HL-60 (cell line): ENCODE measurements around the gene MPI.

Experiments
- DNase-seq, 2 experiments: peaks; one replicate each; pipeline ENCODE4 v3.0.0-alpha.2; 2010 to 2020; ENCODE audit warnings: low read depth in 1 of 2, low spot score in 1 of 2
- H3K27ac ChIP-seq: fragments of 250-450 bp; sonication (Bioruptor Pico); replicated peaks from 2 replicates; pipeline ENCODE4 v1.5.1; 2020; ENCODE audit warnings: mild to moderate bottlenecking, moderate library complexity
- H3K27me3 ChIP-seq: fragments of 250-450 bp; sonication (Bioruptor Pico); 2 replicates; pipeline ENCODE4 v1.5.1; 2021; ENCODE audit warnings: mild to moderate bottlenecking, moderate library complexity; ENCODE audit not compliant: insufficient read depth, poor library complexity, severe bottlenecking
- H3K4me3 ChIP-seq: replicated peaks from 2 replicates; pipeline ENCODE4 v1.5.1; 2011; ENCODE audit warnings: mild to moderate bottlenecking, control low read depth, low read length; ENCODE audit not compliant: insufficient read depth
- GABPA ChIP-seq: IDR thresholded peaks from 2 replicates; pipeline ENCODE4 v1.6.1; 2012; ENCODE audit warnings: low read depth
- POLR2AphosphoS5 ChIP-seq: IDR thresholded peaks from 2 replicates; pipeline ENCODE4 v1.6.1; 2012; ENCODE audit warnings: low read depth
- SPI1 ChIP-seq: IDR thresholded peaks from 2 replicates; pipeline ENCODE4 v1.6.1; 2012; ENCODE audit warnings: low read depth, mild to moderate bottlenecking, borderline replicate concordance
- TF ChIP-seq, protein P1 (sequence below): IDR thresholded peaks from 2 replicates; pipeline ENCODE4 v1.6.1; 2012; ENCODE audit warnings: low read depth; ENCODE audit not compliant: insufficient replicate concordance
- TF ChIP-seq, protein P2 (sequence below): IDR thresholded peaks from one replicate; pipeline ENCODE4 v1.5.1; 2011; ENCODE audit warnings: low read length, control low read depth, inconsistent platforms; ENCODE audit not compliant: insufficient read depth

The MPI gene

GRCh38 chr15:74865316-74865715, 24.5 kb upstream of the MPI start:
- Histone ChIP-seq H3K4me3 (no peak overlapping the region), H3K27me3 (no peaks in the 10 kb centered on the region), H3K27ac (no peak overlapping the region)
- no peak for DNase-seq
- TF ChIP-seq, protein P1, sequence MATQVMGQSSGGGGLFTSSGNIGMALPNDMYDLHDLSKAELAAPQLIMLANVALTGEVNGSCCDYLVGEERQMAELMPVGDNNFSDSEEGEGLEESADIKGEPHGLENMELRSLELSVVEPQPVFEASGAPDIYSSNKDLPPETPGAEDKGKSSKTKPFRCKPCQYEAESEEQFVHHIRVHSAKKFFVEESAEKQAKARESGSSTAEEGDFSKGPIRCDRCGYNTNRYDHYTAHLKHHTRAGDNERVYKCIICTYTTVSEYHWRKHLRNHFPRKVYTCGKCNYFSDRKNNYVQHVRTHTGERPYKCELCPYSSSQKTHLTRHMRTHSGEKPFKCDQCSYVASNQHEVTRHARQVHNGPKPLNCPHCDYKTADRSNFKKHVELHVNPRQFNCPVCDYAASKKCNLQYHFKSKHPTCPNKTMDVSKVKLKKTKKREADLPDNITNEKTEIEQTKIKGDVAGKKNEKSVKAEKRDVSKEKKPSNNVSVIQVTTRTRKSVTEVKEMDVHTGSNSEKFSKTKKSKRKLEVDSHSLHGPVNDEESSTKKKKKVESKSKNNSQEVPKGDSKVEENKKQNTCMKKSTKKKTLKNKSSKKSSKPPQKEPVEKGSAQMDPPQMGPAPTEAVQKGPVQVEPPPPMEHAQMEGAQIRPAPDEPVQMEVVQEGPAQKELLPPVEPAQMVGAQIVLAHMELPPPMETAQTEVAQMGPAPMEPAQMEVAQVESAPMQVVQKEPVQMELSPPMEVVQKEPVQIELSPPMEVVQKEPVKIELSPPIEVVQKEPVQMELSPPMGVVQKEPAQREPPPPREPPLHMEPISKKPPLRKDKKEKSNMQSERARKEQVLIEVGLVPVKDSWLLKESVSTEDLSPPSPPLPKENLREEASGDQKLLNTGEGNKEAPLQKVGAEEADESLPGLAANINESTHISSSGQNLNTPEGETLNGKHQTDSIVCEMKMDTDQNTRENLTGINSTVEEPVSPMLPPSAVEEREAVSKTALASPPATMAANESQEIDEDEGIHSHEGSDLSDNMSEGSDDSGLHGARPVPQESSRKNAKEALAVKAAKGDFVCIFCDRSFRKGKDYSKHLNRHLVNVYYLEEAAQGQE, result no peak

- no peak for TF ChIP-seq GABPA
- TF ChIP-seq, protein P1, result no peak
- H3K4me3 ChIP-seq, result no peak overlapping the region
- DNase-seq, result no peak
- no peaks in the 10 kb centered on the region for H3K27me3 ChIP-seq
- H3K27ac ChIP-seq, result no peak overlapping the region
These were observed 23.8 kb upstream of the MPI start for GRCh38 chr15:74866090-74866489.

DNA sequence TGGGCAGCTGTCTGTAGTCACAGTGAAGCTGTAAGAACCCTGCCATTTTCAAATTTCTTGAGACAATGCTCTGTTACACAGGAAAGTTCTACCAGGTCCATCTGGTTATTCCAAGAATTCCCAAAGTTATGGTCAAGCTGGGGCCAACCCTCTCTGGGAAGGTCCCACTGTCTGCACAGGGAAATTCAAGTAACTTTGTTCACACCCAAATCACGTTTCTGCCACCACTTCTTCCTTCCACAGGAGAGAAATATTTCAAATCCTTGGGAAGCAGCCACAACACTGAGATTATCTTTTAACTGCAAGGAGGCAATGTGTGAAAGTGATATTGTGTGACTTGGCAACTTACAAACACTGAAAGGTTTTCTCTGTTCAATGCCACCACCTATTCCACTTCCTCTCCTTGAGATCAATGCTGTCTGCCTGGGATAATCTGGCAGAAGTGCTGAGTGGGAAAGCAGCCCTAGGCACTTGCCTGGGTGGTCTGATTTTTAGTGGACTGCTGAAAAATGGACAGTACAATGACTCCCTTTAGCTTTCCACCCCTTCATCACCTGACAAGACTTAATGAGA, 22.3 kb upstream of the MPI start:
- Histone ChIP-seq H3K27ac (peak overlapping the region; percentile 59), H3K4me3 (no peak overlapping the region), H3K27me3 (no peaks in the 10 kb centered on the region)
- DNase-seq, result no peak
- TF ChIP-seq, protein P2, sequence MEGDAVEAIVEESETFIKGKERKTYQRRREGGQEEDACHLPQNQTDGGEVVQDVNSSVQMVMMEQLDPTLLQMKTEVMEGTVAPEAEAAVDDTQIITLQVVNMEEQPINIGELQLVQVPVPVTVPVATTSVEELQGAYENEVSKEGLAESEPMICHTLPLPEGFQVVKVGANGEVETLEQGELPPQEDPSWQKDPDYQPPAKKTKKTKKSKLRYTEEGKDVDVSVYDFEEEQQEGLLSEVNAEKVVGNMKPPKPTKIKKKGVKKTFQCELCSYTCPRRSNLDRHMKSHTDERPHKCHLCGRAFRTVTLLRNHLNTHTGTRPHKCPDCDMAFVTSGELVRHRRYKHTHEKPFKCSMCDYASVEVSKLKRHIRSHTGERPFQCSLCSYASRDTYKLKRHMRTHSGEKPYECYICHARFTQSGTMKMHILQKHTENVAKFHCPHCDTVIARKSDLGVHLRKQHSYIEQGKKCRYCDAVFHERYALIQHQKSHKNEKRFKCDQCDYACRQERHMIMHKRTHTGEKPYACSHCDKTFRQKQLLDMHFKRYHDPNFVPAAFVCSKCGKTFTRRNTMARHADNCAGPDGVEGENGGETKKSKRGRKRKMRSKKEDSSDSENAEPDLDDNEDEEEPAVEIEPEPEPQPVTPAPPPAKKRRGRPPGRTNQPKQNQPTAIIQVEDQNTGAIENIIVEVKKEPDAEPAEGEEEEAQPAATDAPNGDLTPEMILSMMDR, result no peak
- TF ChIP-seq, protein P1, result no peak
- peak; percentile 21; the same call in 1 of the 2 replicates for TF ChIP-seq SPI1
- TF ChIP-seq POLR2AphosphoS5, result no peak
- no peak for TF ChIP-seq GABPA

DNA sequence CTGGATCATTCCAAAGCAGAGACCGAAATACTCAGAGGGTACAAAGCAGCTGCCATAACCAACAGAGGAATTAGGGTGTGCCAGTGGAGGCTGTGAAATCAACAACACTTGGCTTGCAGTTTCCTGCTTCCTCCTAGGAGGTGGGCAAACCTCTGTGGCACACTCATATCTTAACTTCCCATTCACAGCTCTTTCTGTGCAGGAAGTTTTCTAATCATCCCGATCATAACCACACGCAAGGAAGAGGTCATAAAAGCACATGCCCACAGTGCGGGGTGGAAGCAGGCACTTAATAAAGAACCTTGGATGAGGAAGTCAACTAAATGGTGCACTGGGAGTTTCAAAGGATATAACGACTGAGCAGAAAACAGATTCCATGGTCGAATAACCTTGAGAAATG, 21.8 kb upstream of the MPI start:
- no peaks in the 10 kb centered on the region for H3K27me3 ChIP-seq
- H3K4me3 ChIP-seq, result no peak overlapping the region
- DNase-seq, result peak; percentile 77 to 91
- H3K27ac ChIP-seq, result peak overlapping the region; percentile 95
- peak; percentile 66; the same call in 1 of the 2 replicates for TF ChIP-seq POLR2AphosphoS5
- TF ChIP-seq GABPA, result peak; percentile 47; the same call in 1 of the 2 replicates
- TF ChIP-seq SPI1, result peak; percentile 89; the same call in 1 of the 2 replicates
- TF ChIP-seq, protein P1, result no peak
